A549 (cell line): ENCODE data around the gene WNT9A. TPM values are rescaled to one million over a fixed set of nuclear protein-coding genes. Genes with fewer than 3 reads are reported as not detected.

ENCODE experiments used
- ATAC-seq, 2 experiments: fragments of 200-7000 bp in 1 of 2; fragments of >200 bp in 1 of 2; cut with Nextera tagmentation in 1 of 2; cut with Tn5 transposase in 1 of 2; 3 replicates each; pipeline versions ENCODE4 v1.8.0 to v1.9.1; 2018 to 2020; ENCODE audit warnings: mild to moderate bottlenecking in 1 of 2, moderate library complexity in 1 of 2
- CTCF ChIA-PET: fragments of 300-600 bp; sonication (Branson Sonifier 250); formaldehyde crosslinking; extraction: SDS; loops from one replicate; lab custom pipeline; 2021; ENCODE audit warnings: antibody characterized with exemption, inconsistent platforms; lab: Yijun Ruan, JAX
- POLR2A ChIA-PET: fragments of 350-600 bp; formaldehyde crosslinking; extraction: SDS; loops from one replicate; lab custom pipeline; 2021; ENCODE audit warnings: antibody characterized with exemption, inconsistent platforms; lab: Yijun Ruan, JAX
- DNase-seq, 2 experiments: peaks; one replicate each; pipeline versions ENCODE4 v3.0.0 to v3.0.0-alpha.2; 2011 to 2016; ENCODE audit warnings: low read depth in 1 of 2, low spot score in 1 of 2
- FAIRE-seq: peaks from 2 replicates; lab custom pipeline; 2011; peaks lifted over from hg19 to GRCh38; lab: Jason Lieb, UNC
- H3K27ac ChIP-seq, 2 experiments: fragments of >200 bp; sonication (Bioruptor Twin); formaldehyde crosslinking; 3 replicates each; pipeline ENCODE4 v1.5.1; 2016 to 2017
- H3K4me1 ChIP-seq: fragments of >200 bp; sonication (Bioruptor Twin); formaldehyde crosslinking; 3 replicates; pipeline ENCODE4 v1.6.1; 2016
- H3K4me2 ChIP-seq: fragments of >200 bp; sonication (Bioruptor Twin); formaldehyde crosslinking; 3 replicates; pipeline ENCODE4 v1.6.1; 2016
- H3K4me3 ChIP-seq: fragments of >200 bp; sonication (Bioruptor Twin); formaldehyde crosslinking; 3 replicates; pipeline ENCODE4 v1.5.1; 2016
- H3K9me3 ChIP-seq: fragments of >200 bp; sonication (Bioruptor Twin); formaldehyde crosslinking; 3 replicates; pipeline ENCODE4 v1.6.1; 2016
- BCL3 ChIP-seq: fragments of >200 bp; sonication (Bioruptor Twin); formaldehyde crosslinking; IDR thresholded peaks from 3 replicates; pipeline ENCODE4 v1.6.1; 2016
- CBX2 ChIP-seq: fragments of 200-600 bp; sonication (generic); IDR thresholded peaks from 2 replicates; pipeline ENCODE4 v1.6.1; 2016; ENCODE audit warnings: low read depth, mild to moderate bottlenecking, borderline replicate concordance
- CHD2 ChIP-seq: fragments of 150-350 bp; IDR thresholded peaks from 2 replicates; pipeline ENCODE4 v1.6.1; 2014; ENCODE audit warnings: low read length; ENCODE audit not compliant: partially characterized antibody
- CHD4 ChIP-seq: fragments of 200-600 bp; sonication (generic); IDR thresholded peaks from 2 replicates; pipeline ENCODE4 v1.6.1; 2016; ENCODE audit warnings: antibody characterized with exemption, mild to moderate bottlenecking, borderline replicate concordance
- CTCF ChIP-seq: fragments of >200 bp; sonication (Bioruptor Twin); formaldehyde crosslinking; IDR thresholded peaks from 3 replicates; pipeline ENCODE4 v1.5.1; 2016
- EP300 ChIP-seq, 2 experiments: fragments of >200 bp; sonication (Bioruptor Twin); formaldehyde crosslinking; IDR thresholded peaks; 2 replicates in 1 of 2; 3 replicates in 1 of 2; pipeline ENCODE4 v1.6.1; 2016 to 2017
- FOSL2 ChIP-seq, 2 experiments: fragments of 450-650 bp in 1 of 2; fragments of >200 bp in 1 of 2; sonication (Bioruptor Twin) in 1 of 2; formaldehyde crosslinking; IDR thresholded peaks; 2 replicates each; pipeline versions ENCODE4 v1.5.0 to v1.6.1; 2016 to 2020; ENCODE audit warnings: mild to moderate bottlenecking in 1 of 2, moderate library complexity in 1 of 2
- GATA3 ChIP-seq: IDR thresholded peaks from 2 replicates; pipeline ENCODE4 v1.6.1; 2012; ENCODE audit warnings: borderline replicate concordance
- HMGXB4 ChIP-seq: fragments of 250-450 bp; sonication (Bioruptor Pico); IDR thresholded peaks from 2 replicates; pipeline ENCODE4 v1.5.0; 2021; ENCODE audit warnings: mild to moderate bottlenecking, moderate library complexity, borderline replicate concordance
- JUN ChIP-seq, 2 experiments: fragments of >200 bp; sonication (Bioruptor Twin); formaldehyde crosslinking; IDR thresholded peaks; 2 replicates in 1 of 2; 3 replicates in 1 of 2; pipeline ENCODE4 v1.6.1; 2016 to 2017
- JUNB ChIP-seq: fragments of >200 bp; sonication (Bioruptor Twin); formaldehyde crosslinking; IDR thresholded peaks from 2 replicates; pipeline ENCODE4 v1.6.1; 2016
- KDM1A ChIP-seq: fragments of 200-600 bp; sonication (generic); IDR thresholded peaks from 2 replicates; pipeline ENCODE4 v1.6.1; 2016; ENCODE audit warnings: low read depth, mild to moderate bottlenecking
- KDM5A ChIP-seq: fragments of 200-600 bp; sonication (generic); IDR thresholded peaks from 2 replicates; pipeline ENCODE4 v1.6.1; 2016; ENCODE audit warnings: antibody characterized with exemption, mild to moderate bottlenecking
- MAFK ChIP-seq: fragments of 450-650 bp; IDR thresholded peaks from 2 replicates; pipeline ENCODE4 v1.6.1; 2014; ENCODE audit not compliant: partially characterized antibody
- NFE2L2 ChIP-seq: fragments of 150-350 bp; conservative IDR thresholded peaks from 2 replicates; pipeline ENCODE4 v1.6.1; 2014; ENCODE audit warnings: low read length
- NR3C1 ChIP-seq: fragments of >200 bp; sonication (Bioruptor Twin); formaldehyde crosslinking; IDR thresholded peaks from 3 replicates; pipeline ENCODE4 v1.6.1; 2017
- PBX3 ChIP-seq: IDR thresholded peaks from 2 replicates; pipeline ENCODE4 v1.6.1; 2012
- PHF8 ChIP-seq: fragments of 200-600 bp; sonication (generic); IDR thresholded peaks from 2 replicates; pipeline ENCODE4 v1.6.1; 2016; ENCODE audit warnings: low read depth, mild to moderate bottlenecking, antibody characterized with exemption, moderate library complexity, borderline replicate concordance
- RARB ChIP-seq: fragments of 250-450 bp; sonication (Bioruptor Pico); IDR thresholded peaks from 2 replicates; pipeline ENCODE4 v1.8.0; 2021; ENCODE audit warnings: mild to moderate bottlenecking, moderate library complexity
- RCOR1 ChIP-seq: fragments of 150-350 bp; IDR thresholded peaks from 2 replicates; pipeline ENCODE4 v1.6.1; 2014; ENCODE audit warnings: antibody characterized with exemption, low read length, low read depth
- REST ChIP-seq: fragments of 200-600 bp; sonication (generic); IDR thresholded peaks from 2 replicates; pipeline ENCODE4 v1.6.1; 2016; ENCODE audit warnings: antibody characterized with exemption, mild to moderate bottlenecking, moderate library complexity
- SREBF2 ChIP-seq: fragments of 450-650 bp; IDR thresholded peaks from 2 replicates; pipeline ENCODE4 v1.6.1; 2014; ENCODE audit warnings: mild to moderate bottlenecking, moderate library complexity
- TP53 ChIP-seq: fragments of 250-450 bp; sonication (Bioruptor Pico); IDR thresholded peaks from 2 replicates; pipeline ENCODE4 v1.5.0; 2021; ENCODE audit warnings: mild to moderate bottlenecking, moderate library complexity
- USF2 ChIP-seq: fragments of 450-650 bp; IDR thresholded peaks from 2 replicates; pipeline ENCODE4 v1.6.1; 2014; ENCODE audit warnings: antibody characterized with exemption
- ZNF302 ChIP-seq: fragments of 250-450 bp; sonication (Bioruptor Pico); IDR thresholded peaks from 2 replicates; pipeline ENCODE4 v1.9.0; 2021; ENCODE audit warnings: inconsistent platforms, mild to moderate bottlenecking, moderate library complexity
- WGBS: methylation state at CpG from one replicate; pipeline ENCODE4 v1.1.6; 2017; ENCODE audit errors: missing lambda C conversion rate; 5-methylcytosine and 5-hydroxymethylcytosine counted together
- polyA plus RNA-seq, 4 experiments: library from polyadenylated mRNA; depleted of rRNA in 3 of 4; stranded (reverse); fragments of >200 nt; fragmentation: RNase III in 1 of 4; extraction: RNeasy Plus Mini Kit Qiagen cat#74134 plus additional on column Dnase treatment in 1 of 4; gene quantifications; 2 replicates in 3 of 4; 3 replicates in 1 of 4; pipeline ENCODE4 v1.2.3, GENCODE V29; 2011 to 2017

WNT9A gene
- polyA plus RNA-seq, 2 of the 4 experiments (the other 2 are of a cell fraction) = 0.75 to 1.2 TPM

- DNase-seq (no peak), ATAC-seq (peak in 1 of 2 experiments; percentile 43; a peak in 2 of 6 replicates), FAIRE-seq (no peak)
- POLR2A ChIA-PET = no interaction called here
- CTCF ChIA-PET = no interaction called here
- Histone ChIP-seq H3K9me3 (no peaks in the 10 kb centered on the region), H3K27ac (no peak overlapping the region), H3K4me1 (no peaks in the 10 kb centered on the region; the same call in 2 of the 3 replicates), H3K4me3 (no peak overlapping the region), H3K4me2 (no peak overlapping the region)
- TF ChIP-seq KDM5A = no peak
- no peak for TF ChIP-seq PBX3
- TF ChIP-seq ZNF302 (CRISPR knock-in tag) = no peak
- no peak for TF ChIP-seq RARB (CRISPR knock-in tag)
- no peak for TF ChIP-seq NFE2L2
- no peak for TF ChIP-seq JUN (IDR thresholded peaks at IDR 0.05)
- TF ChIP-seq EP300 (IDR thresholded peaks at IDR 0.05) = no peak
- no peak for TF ChIP-seq JUNB
- TF ChIP-seq TP53 = no peak
- no peak for TF ChIP-seq SREBF2
- no peak for TF ChIP-seq CBX2
- no peak for TF ChIP-seq BCL3
- no peak for TF ChIP-seq FOSL2 (IDR thresholded peaks at IDR 0.05)
- TF ChIP-seq FOSL2 (CRISPR knock-in tag; IDR thresholded peaks at IDR 0.05) = no peak
- no peak for TF ChIP-seq PHF8
- no peak for TF ChIP-seq GATA3
- TF ChIP-seq CTCF = no peak
- no peak for TF ChIP-seq RCOR1
- no peak for TF ChIP-seq KDM1A
- TF ChIP-seq MAFK = no peak
- WGBS = 75% methylated on average over 11 of the region's 17 CpGs
Measured at GRCh38 chr1:227913764-227914721, 33.7 kb downstream of the WNT9A start.

- no peak overlapping the region for H3K27ac ChIP-seq
- ATAC-seq = no peak
- TF ChIP-seq CHD4 (no peak), MAFK (no peak), HMGXB4 (CRISPR knock-in tag) (no peak), JUN (IDR thresholded peaks at IDR 0.05) (no peak), CHD2 (no peak), REST (no peak), USF2 (no peak), NR3C1 (no peak), RARB (CRISPR knock-in tag) (no peak)
Measured at GRCh38 chr1:227913396-227913763, 34.4 kb downstream of the WNT9A start.

More at GRCh38 chr1:227913396-227913763, 34.4 kb downstream of the WNT9A start:
- Histone ChIP-seq H3K4me2 (no peak overlapping the region), H3K9me3 (no peaks in the 10 kb centered on the region), H3K4me1 (no peaks in the 10 kb centered on the region; the same call in 2 of the 3 replicates), H3K4me3 (no peak overlapping the region)
- FAIRE-seq = no peak
- ChIA-PET CTCF (interaction anchor here (0.6 kb wide), 1 partner anchor 282 kb away, joined by 4 read pairs; no protein-coding TSS in a partner anchor), POLR2A (no interaction called here)
- WGBS = 69% methylated on average over 5 of the region's 5 CpGs
- DNase-seq = no peak
